ENCODE measurements around the gene MIOS. TPM values are rescaled to one million over a fixed set of nuclear protein-coding genes. Genes with fewer than 3 reads are reported as not detected.

The MIOS gene
- total RNA-seq (2014; rRNA removed; shearing (Covaris generic)) = 17.5 and 31.6 TPM in 2 replicates

GRCh38 chr7:7566651-7567611 is at the start of gene MIOS:
Gene MIOS, plus strand, starts transcription at chr7:7566884. Its CDS starts 5,592 bp downstream, at chr7:7572476.
- peak; percentile 77 for DNase-seq (ENCODE audit: low read depth)

- peak; percentile 31 for DNase-seq (ENCODE audit: low read depth)
Observed at GRCh38 chr7:7517754-7518153, 48.9 kb upstream of the MIOS start.

GRCh38 chr7:7519056-7519455 is 47.6 kb upstream of the MIOS start:
- no peak for DNase-seq (ENCODE audit: low read depth)

- DNase-seq (ENCODE audit: low read depth) = no peak
Observed at GRCh38 chr7:7519528-7519927, 47.2 kb upstream of the MIOS start.

- peak; percentile 12 for DNase-seq (ENCODE audit: low read depth)
Observed at GRCh38 chr7:7521259-7521658, 45.4 kb upstream of the MIOS start.

GRCh38 chr7:7522421-7522820 is 44.3 kb upstream of the MIOS start:
- DNase-seq (ENCODE audit: low read depth) = peak; percentile 3

- no peak for DNase-seq (ENCODE audit: low read depth)
Observed at GRCh38 chr7:7524121-7524520, 42.6 kb upstream of the MIOS start.

GRCh38 chr7:7526006-7526405 is 40.7 kb upstream of the MIOS start:
- no peak for DNase-seq (ENCODE audit: low read depth)

- DNase-seq (ENCODE audit: low read depth) = no peak
Observed at GRCh38 chr7:7527047-7527446, 39.6 kb upstream of the MIOS start.

GRCh38 chr7:7529328-7529727 is 37.4 kb upstream of the MIOS start:
- no peak for DNase-seq (ENCODE audit: low read depth)

GRCh38 chr7:7533831-7534430 is 32.8 kb upstream of the MIOS start:
- DNase-seq (ENCODE audit: low read depth) = no peak

GRCh38 chr7:7535691-7536090 is 31.0 kb upstream of the MIOS start, which contains the start of gene COL28A1:
Gene COL28A1, minus strand, starts transcription at chr7:7535873. Its CDS starts 2,998 bp downstream, at chr7:7532875.
- DNase-seq (ENCODE audit: low read depth) = peak; percentile 4

GRCh38 chr7:7536396-7537019 is 30.2 kb upstream of the MIOS start:
- no peak for DNase-seq (ENCODE audit: low read depth)

GRCh38 chr7:7537711-7538110 is 29.0 kb upstream of the MIOS start:
- DNase-seq (ENCODE audit: low read depth) = no peak

GRCh38 chr7:7539152-7539551 is 27.5 kb upstream of the MIOS start:
- DNase-seq (ENCODE audit: low read depth) = no peak

- DNase-seq (ENCODE audit: low read depth) = no peak
Observed at GRCh38 chr7:7539711-7540110, 27.0 kb upstream of the MIOS start.

- no peak for DNase-seq (ENCODE audit: low read depth)
Observed at GRCh38 chr7:7542251-7542835, 24.3 kb upstream of the MIOS start.

GRCh38 chr7:7548407-7548806 is 18.3 kb upstream of the MIOS start:
- DNase-seq (ENCODE audit: low read depth) = no peak

GRCh38 chr7:7550663-7551062 is 16.0 kb upstream of the MIOS start:
- no peak for DNase-seq (ENCODE audit: low read depth)

- no peak for DNase-seq (ENCODE audit: low read depth)
Observed at GRCh38 chr7:7552199-7552598, 14.5 kb upstream of the MIOS start.

- DNase-seq (ENCODE audit: low read depth) = peak; percentile 25
Observed at GRCh38 chr7:7553386-7553785, 13.3 kb upstream of the MIOS start.

- DNase-seq (ENCODE audit: low read depth) = peak; percentile 94
Observed at GRCh38 chr7:7554021-7554432, 12.7 kb upstream of the MIOS start.

Data from M059J (cell line).